ENCODE measurements around the gene TMEM87A. TPM values are rescaled to one million over a fixed set of nuclear protein-coding genes. Genes with fewer than 3 reads are reported as not detected.

Gene TMEM87A
- total RNA-seq, 1 donor = 85.8 TPM

DNA sequence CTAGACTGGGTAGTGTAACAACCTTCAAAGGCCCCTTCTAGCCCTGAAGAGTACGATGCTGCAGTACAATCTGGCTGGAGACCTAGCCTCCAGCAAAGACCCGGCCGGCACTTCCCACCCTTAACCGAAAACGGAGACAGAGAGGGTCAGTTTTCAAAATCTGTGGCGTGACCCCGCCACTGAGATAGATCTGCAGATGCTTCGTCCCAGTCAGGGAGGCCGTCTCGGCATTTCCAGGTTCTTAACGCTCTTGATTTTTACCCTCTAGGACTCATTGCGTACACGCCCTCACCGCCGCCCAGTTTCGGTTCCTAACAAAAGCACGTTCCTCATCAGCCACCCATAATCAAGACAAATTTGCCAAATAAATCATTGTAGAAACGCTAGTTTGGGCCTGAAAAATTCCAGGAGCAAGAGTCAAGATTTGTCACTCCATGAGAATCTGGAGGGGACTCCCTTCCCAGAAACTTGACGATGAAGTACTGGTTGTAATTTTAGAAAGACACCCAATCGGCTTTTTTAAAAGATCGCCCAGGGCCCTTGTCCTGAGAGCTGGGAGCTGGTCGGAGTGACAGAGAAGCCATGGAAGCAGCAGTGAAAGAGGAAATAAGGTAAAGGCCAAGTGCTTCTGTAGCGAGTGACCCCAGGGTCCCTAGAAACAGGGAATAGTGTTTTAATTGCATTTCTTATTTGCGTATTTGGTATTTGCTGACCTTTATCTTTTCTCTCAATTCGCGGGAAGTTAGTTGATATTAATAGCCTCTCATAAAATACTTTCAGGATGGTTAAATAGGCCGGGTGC lies 868 bp upstream of the TMEM87A start:
- Histone ChIP-seq H3K27me3 (ENCODE audit: insufficient read depth, low read length) (no peaks in the 10 kb centered on the region), H3K9me3 (ENCODE audit: low read depth, low read length) (no peaks in the 10 kb centered on the region), H3K4me3 (ENCODE audit: insufficient read depth, low read length) (peak overlapping the region; percentile 91), H3K36me3 (ENCODE audit: insufficient read depth, low read length) (peaks cover 5% of the 10 kb centered on the region), H4K20me1 (ENCODE audit: insufficient read depth, low read length) (peaks cover 4% of the 10 kb centered on the region), H3K27ac (ENCODE audit: low read depth, low read length) (peak overlapping the region; percentile 99), H3K79me2 (ENCODE audit: insufficient read depth, low read length) (peaks cover 52% of the 10 kb centered on the region), H3K4me2 (ENCODE audit: insufficient read depth, low read length) (peak overlapping the region; percentile 93), H3K4me1 (ENCODE audit: insufficient read depth, low read length) (peaks cover 31% of the 10 kb centered on the region), H2AFZ (ENCODE audit: low read length) (peak overlapping the region; percentile 98)
- no peak for TF ChIP-seq CTCF (IDR thresholded peaks at IDR 0.05; ENCODE audit: extremely low read depth, low read depth, low read length)
- DNase-seq (ENCODE audit: insufficient read length, low spot score, missing footprints) = peak; percentile 59

DNA sequence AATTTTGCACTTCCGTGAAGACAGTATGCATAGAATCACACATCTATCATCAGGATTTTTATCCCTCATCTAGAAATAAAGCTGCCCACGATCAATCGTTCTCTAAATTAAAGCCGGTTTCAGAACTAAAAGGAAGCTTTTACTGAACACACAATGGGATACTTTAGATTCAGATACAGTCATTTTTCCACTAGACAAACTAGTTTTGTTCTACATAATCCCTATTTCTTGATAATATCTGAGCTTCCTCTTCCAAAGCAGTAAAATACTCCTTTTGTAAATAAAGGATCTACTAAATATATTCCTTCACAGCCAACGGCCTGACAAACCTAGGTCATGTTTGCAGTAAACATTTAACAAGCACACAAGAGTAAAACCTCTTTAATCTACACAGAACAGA lies 2.2 kb downstream of the TMEM87A start:
- H3K27ac ChIP-seq (ENCODE audit: low read depth, low read length) = peak overlapping the region; percentile 61

GRCh38 chr15:42270551-42270950 lies 2.7 kb downstream of the TMEM87A start:
- TF ChIP-seq CTCF (IDR thresholded peaks at IDR 0.05; ENCODE audit: extremely low read depth, low read depth, low read length) = no peak
- peak overlapping the region; percentile 93 for H3K4me2 ChIP-seq (ENCODE audit: insufficient read depth, low read length)
- H3K27me3 ChIP-seq (ENCODE audit: insufficient read depth, low read length) = no peaks in the 10 kb centered on the region
- DNase-seq (ENCODE audit: insufficient read length, low spot score, missing footprints) = no peak
- H2AFZ ChIP-seq (ENCODE audit: low read length) = no peak overlapping the region
- peaks cover 27% of the 10 kb centered on the region for H3K4me1 ChIP-seq (ENCODE audit: insufficient read depth, low read length)
- H4K20me1 ChIP-seq (ENCODE audit: insufficient read depth, low read length) = peaks cover 6% of the 10 kb centered on the region
- no peaks in the 10 kb centered on the region for H3K9me3 ChIP-seq (ENCODE audit: low read depth, low read length)
- peaks cover 74% of the 10 kb centered on the region for H3K79me2 ChIP-seq (ENCODE audit: insufficient read depth, low read length)
- H3K27ac ChIP-seq (ENCODE audit: low read depth, low read length) = no peak overlapping the region
- H3K36me3 ChIP-seq (ENCODE audit: insufficient read depth, low read length) = peaks cover 25% of the 10 kb centered on the region
- H3K4me3 ChIP-seq (ENCODE audit: insufficient read depth, low read length) = no peak overlapping the region

More for the DNA sequence above, 2.2 kb downstream of the TMEM87A start:
- peaks cover 6% of the 10 kb centered on the region for H4K20me1 ChIP-seq (ENCODE audit: insufficient read depth, low read length)
- peaks cover 21% of the 10 kb centered on the region for H3K36me3 ChIP-seq (ENCODE audit: insufficient read depth, low read length)
- H3K9me3 ChIP-seq (ENCODE audit: low read depth, low read length) = no peaks in the 10 kb centered on the region
- peak; percentile 48 for DNase-seq (ENCODE audit: insufficient read length, low spot score, missing footprints)
- H3K4me2 ChIP-seq (ENCODE audit: insufficient read depth, low read length) = peak overlapping the region; percentile 93
- peaks cover 74% of the 10 kb centered on the region for H3K79me2 ChIP-seq (ENCODE audit: insufficient read depth, low read length)
- H3K4me1 ChIP-seq (ENCODE audit: insufficient read depth, low read length) = peaks cover 31% of the 10 kb centered on the region
- TF ChIP-seq CTCF (IDR thresholded peaks at IDR 0.05; ENCODE audit: extremely low read depth, low read depth, low read length) = no peak
- peak overlapping the region; percentile 58 for H3K4me3 ChIP-seq (ENCODE audit: insufficient read depth, low read length)
- H3K27me3 ChIP-seq (ENCODE audit: insufficient read depth, low read length) = no peaks in the 10 kb centered on the region
- H2AFZ ChIP-seq (ENCODE audit: low read length) = no peak overlapping the region

DNA sequence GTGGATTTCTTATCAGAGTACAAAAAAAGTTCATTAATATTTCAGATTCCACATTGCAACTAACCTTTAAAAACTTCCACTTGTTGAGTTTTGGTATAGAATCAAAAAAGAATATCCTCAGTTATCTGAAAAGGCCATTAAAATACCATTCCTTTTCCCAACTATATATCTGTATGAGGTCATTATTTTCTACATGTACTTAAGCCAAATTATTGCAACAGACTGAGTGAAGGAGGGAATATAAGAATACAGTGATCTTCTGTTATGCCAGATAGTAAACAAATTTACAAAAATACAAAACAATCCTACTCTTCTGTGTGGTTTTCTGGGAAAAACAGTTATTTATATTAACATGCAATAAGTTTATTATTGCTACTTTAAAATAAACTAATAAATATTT lies 5.9 kb downstream of the TMEM87A start:
- no peak for DNase-seq (ENCODE audit: insufficient read length, low spot score, missing footprints)
- TF ChIP-seq CTCF (IDR thresholded peaks at IDR 0.05; ENCODE audit: extremely low read depth, low read depth, low read length) = no peak
- H3K4me1 ChIP-seq (ENCODE audit: insufficient read depth, low read length) = peaks cover 9% of the 10 kb centered on the region
- no peak overlapping the region for H3K4me2 ChIP-seq (ENCODE audit: insufficient read depth, low read length)
- no peak overlapping the region for H3K27ac ChIP-seq (ENCODE audit: low read depth, low read length)
- no peaks in the 10 kb centered on the region for H3K9me3 ChIP-seq (ENCODE audit: low read depth, low read length)
- H3K27me3 ChIP-seq (ENCODE audit: insufficient read depth, low read length) = no peaks in the 10 kb centered on the region
- no peak overlapping the region for H2AFZ ChIP-seq (ENCODE audit: low read length)
- no peak overlapping the region for H3K4me3 ChIP-seq (ENCODE audit: insufficient read depth, low read length)
- H3K36me3 ChIP-seq (ENCODE audit: insufficient read depth, low read length) = peaks cover 54% of the 10 kb centered on the region
- H4K20me1 ChIP-seq (ENCODE audit: insufficient read depth, low read length) = peaks cover 3% of the 10 kb centered on the region
- H3K79me2 ChIP-seq (ENCODE audit: insufficient read depth, low read length) = peaks cover 78% of the 10 kb centered on the region
